H1 (cell line): Measurements from ENCODE around the gene KIF26B. TPM values are rescaled to one million over a fixed set of nuclear protein-coding genes. Genes with fewer than 3 reads are reported as not detected.

ENCODE experiments used
- NANOG ChIP-seq: IDR thresholded peaks from 2 replicates; pipeline ENCODE4 v1.6.1; 2011; ENCODE audit warnings: low read length, low read depth, mild to moderate bottlenecking, inconsistent platforms; ENCODE audit not compliant: insufficient read depth, poor library complexity, severe bottlenecking
- TAF7 ChIP-seq: optimal IDR thresholded peaks from 2 replicates; pipeline ENCODE3; 2011; ENCODE audit warnings: low read depth, mild to moderate bottlenecking, inconsistent platforms, low read length, moderate library complexity, borderline replicate concordance
- USF2 ChIP-seq: IDR thresholded peaks from 2 replicates; pipeline ENCODE4 v1.6.1; 2011; ENCODE audit warnings: low read length, improper control_type of control experiment
- polyA plus RNA-seq, 7 experiments: library from polyadenylated mRNA; depleted of rRNA in 3 of 7; stranded (reverse) in 5 of 7; unstranded in 2 of 7; fragments of >200 nt in 5 of 7; fragments of 200-250 nt in 2 of 7; gene quantifications; 1 replicate in 5 of 7; 2 replicates in 1 of 7; 4 replicates in 1 of 7; pipeline versions ENCODE4 v1.2.1 to v1.2.3, GENCODE V29; 2011 to 2013; ENCODE audit warnings: missing spikeins in 2 of 7, mixed read lengths in 2 of 7
- total RNA-seq: library from RNA; stranded (reverse); fragmentation: NEBNext Ultra II Directional; extraction: Animal tissue kit (Norgen Biotek cat#: 25700); gene quantifications from 2 replicates; pipeline ENCODE4 v1.2.1, GENCODE V29; 2021

The KIF26B gene
- total and polyA plus RNA-seq, 2 of the 8 experiments (the other 6 are each of a cell fraction or from before 2014, with no cell fraction given) = 0.06 to 0.28 TPM

GRCh38 chr1:245272676-245273075, 117.9 kb downstream of the KIF26B start (continued):
- no peak for TF ChIP-seq USF2
- TF ChIP-seq NANOG = no peak
- no peak for TF ChIP-seq TAF7
- TF ChIP-seq, all 59 proteins: peak for 0
